RCC 7860 (cell line): ENCODE data around the gene SNPH.

Source experiments
- DNase-seq: peaks from one replicate; pipeline ENCODE4 v3.0.0-alpha.2; 2015; ENCODE audit warnings: low spot score
- FAIRE-seq: peaks from 2 replicates; lab custom pipeline; 2012; peaks lifted over from hg19 to GRCh38; lab: Jason Lieb, UNC

SNPH gene

GRCh38 chr20:1286267-1287024 lies 20.4 kb downstream of the SNPH start:
- no peak for FAIRE-seq

GRCh38 chr20:1287306-1287705 lies 21.2 kb downstream of the SNPH start:
- no peak for DNase-seq

More at GRCh38 chr20:1286267-1287024, 20.4 kb downstream of the SNPH start:
- no peak for DNase-seq

DNA sequence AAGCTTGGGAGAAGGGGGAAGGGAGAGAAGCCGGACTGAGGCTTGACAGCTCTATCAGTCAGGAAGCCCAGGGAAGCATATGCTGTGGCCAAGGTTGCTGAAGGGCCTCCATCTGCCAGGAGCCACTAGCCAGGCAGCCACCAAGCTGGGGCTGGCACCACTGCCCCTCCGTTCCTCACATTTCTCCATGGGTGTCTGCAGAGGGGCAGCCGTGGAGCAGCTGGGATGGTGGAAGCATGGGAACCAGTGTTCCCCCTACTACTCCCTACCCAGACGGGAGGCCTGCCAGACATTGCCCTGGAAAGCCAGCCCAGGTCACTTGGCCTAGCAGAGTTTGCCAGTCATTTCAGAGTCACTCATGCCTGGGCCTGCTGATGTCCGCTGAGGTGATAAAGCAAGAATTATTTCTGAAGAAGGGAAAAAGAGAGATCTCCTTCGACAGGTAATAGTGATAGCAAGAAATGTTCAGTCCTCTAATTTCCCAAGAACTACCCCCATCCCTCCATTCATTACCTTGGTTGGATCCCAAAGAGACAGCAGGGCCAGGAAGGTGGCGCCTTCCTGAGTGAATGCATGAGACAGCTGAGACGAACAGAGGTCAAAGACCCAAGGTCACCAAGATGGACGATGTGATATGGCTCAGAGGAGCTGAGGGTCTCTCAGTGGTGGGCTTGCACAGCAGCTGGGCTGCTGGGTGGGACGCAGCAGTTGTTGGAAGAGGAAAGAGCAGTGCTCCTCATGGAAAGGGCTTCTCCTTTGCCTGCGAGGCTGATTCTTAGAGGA lies 21.9 kb downstream of the SNPH start:
- FAIRE-seq (no peak), DNase-seq (no peak)

More at GRCh38 chr20:1287306-1287705, 21.2 kb downstream of the SNPH start:
- FAIRE-seq: no peak

GRCh38 chr20:1291191-1291741 lies 25.2 kb downstream of the SNPH start:
- DNase-seq: no peak
- no peak for FAIRE-seq

DNA sequence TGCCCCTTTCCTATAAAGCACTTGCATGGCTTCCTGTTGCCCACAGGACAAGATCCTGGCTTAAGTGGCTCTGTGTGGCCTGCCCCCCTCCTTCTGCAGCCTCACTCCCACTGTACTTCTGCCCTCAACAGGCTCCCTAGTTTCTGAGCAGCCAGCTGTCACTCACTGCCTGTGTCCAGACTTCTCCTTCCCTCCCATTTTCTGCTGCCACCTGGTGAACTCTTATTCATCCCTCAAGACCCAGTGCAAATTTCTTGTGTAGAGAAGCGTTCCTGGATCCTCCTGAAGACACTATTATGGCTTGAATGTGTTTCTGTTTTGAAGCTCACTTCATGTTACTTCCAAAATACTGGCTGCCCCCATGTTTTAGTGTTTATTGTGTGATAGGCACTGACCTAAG lies 26.5 kb downstream of the SNPH start:
- DNase-seq: no peak
- FAIRE-seq: no peak

GRCh38 chr20:1293641-1294379 lies 27.7 kb downstream of the SNPH start:
- FAIRE-seq (no peak), DNase-seq (no peak)

DNA sequence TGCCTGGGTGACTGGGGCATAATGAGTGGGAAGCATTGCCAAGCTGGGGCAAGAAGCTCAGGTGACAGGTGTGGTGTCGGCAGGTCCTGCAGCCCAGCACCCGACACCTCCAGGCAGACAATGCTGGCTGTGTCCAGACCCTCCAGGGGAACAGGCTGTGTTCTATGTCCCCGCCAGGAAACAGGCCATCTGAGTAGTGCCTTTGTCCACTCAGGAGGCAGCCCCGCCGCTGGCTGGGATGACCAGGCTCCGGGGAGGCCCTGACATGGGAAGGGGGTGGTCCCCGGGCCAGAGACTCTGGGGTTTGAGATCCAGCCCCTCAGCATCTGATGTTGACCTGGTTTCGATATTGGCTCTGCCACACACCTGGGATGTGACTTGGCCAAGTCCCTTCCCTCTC lies 28.4 kb downstream of the SNPH start:
- FAIRE-seq (no peak), DNase-seq (no peak)

DNA sequence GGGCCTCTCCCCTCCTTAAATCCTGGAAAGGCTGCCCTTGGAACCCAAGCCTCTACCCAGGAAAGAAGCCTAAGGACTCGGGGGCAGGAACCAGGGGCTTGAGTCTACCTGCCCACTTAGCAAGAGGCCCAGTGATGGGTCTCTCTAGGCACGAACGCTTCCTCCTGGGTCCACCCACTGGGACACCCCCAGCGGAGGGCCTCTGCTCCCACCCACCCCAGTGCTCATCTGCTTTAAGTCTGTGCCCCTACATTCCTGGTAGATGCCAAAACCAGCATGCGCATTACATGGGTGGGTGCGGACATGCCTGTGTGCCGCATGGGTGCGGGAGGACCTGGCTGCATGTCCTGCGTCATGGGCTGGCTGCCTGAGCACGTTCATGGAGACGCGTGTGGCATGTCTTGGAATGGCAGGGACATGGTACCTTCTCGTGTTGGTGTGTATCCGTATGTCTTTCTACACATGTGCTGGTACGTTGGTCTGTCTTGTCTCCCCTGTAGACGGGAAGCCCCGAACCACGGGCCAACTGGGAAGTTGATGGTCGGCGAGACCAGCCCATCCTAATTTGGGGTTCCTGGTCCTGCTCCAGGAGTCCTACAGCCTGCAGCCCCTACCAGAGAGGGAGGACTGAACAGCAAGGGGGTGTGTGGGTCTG lies 29.3 kb downstream of the SNPH start:
- FAIRE-seq (no peak), DNase-seq (no peak)

DNA sequence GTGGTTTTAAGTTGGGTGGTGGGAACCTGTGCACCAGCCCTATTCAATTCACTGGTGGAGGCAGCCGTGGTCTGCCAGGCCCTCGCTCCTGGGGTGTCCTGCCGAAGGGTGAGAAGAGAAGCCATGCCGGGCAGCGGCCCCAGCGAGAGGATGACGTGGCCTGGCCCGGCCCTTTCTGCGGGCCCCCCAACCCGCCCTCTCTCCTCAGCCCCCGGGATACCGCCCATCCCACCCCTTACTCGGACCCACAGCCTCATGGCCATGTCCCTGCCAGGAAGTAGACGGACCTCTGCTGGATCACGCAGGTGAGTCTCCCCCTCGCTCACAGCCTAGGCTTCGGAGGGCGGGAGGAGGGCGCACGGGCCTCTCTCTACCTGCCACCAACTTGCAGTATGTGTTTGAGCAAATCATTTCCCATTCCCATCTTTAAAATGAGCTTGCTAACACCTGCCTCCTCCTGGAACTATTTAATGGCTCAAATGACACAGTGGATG lies 30.1 kb downstream of the SNPH start:
- DNase-seq: no peak
- no peak for FAIRE-seq

GRCh38 chr20:1296922-1297321 lies 30.8 kb downstream of the SNPH start:
- DNase-seq: no peak
- no peak for FAIRE-seq

DNA sequence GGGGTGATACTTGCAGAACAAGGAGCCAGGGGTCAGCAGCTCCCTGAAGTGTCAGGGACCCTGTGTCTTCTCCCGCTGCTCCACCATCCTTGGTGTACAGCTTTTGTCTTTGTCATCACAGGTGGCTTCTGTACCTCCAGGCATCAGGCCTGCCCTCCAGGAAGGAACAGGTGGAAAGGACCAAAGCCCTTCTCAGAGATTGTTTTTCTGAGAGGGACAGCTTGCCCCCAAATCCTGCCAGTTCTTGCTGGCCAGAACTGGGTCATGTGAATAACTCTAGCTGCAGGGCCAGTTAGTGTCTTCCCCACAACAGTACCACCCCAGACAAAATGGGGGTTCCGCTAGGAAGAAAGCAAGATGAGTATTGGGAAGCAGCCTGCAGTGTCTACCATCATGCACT lies 31.4 kb downstream of the SNPH start:
- FAIRE-seq (no peak), DNase-seq (no peak)

GRCh38 chr20:1298166-1298565 lies 32.1 kb downstream of the SNPH start:
- FAIRE-seq (no peak), DNase-seq (no peak)

GRCh38 chr20:1298888-1299511 lies 32.9 kb downstream of the SNPH start:
- FAIRE-seq (no peak), DNase-seq (no peak)

GRCh38 chr20:1299522-1299921 lies 33.4 kb downstream of the SNPH start:
- no peak for FAIRE-seq
- DNase-seq: no peak

DNA sequence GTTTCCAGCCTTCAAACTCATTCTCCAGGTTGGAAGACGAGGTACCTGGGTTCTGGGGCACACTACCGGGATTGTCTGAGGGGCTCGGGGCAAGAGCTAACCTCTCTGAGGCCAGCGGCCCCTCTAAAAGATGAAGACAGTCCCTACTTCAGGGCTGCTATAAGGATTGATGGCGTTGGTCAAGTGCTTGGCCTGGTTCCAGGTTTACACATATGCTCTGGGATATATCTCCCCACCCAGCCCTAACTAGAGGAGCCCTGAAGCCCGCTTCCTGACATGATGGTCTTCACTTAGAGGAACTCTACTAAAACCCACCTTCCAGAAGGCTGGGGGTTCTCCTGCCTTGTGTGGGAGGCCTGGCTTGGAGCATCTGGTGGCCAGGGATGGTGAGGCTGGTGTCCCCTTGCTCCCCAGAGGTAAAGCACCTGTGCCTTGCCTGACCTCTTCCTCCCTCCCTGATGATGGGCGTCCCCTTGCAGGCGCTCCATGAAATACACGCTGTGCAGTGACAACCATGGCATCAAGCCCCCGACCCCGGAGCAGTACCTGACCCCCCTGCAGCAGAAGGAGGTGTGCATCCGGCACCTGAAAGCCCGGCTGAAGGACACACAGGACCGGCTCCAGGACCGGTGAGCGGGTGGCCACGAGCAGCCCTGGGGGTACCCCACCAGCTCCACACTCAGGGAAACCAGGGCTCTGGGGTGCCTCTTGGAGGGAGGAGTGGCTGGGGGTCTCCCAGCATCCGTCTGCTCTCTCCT lies 34.2 kb downstream of the SNPH start:
- DNase-seq (no peak), FAIRE-seq (no peak)

DNA sequence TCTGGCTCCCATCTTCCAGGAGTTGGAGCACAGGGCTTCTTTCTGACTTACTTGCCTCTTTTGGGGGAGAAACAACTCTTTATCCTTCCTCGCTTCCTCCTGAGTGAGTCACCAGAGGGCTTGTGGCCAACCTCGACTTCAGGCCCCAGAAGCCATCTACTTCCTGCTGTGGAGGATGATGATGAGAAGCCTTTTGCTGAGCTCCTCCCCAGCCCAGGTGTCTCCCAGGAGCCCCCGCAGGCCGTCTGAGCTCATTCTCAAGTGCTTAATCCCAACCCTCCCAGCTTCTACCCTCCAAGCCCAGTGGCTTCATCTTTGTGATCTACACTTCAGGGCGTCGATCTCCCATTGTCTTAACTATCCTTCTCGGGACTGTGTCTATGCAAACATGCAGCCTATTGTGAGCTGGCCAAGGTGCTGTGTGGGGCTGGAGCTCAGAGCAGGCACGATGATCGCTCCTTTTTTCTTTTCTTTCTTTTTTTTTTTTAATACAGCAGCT lies 35.0 kb downstream of the SNPH start:
- peak; percentile 43 for DNase-seq
- FAIRE-seq: no peak

- peak; percentile 76 for DNase-seq
- peak; percentile 83 for FAIRE-seq
These were observed 36.8 kb downstream of the SNPH start for GRCh38 chr20:1302685-1303541.
